Epithelial cell of proximal tubule (primary cell): ENCODE data around the gene OSBPL9. TPM values are rescaled to one million over a fixed set of nuclear protein-coding genes. Genes with fewer than 3 reads are reported as not detected.
"Not testable (repeated sequence)": the region's sequence is repeated elsewhere in the genome, so short reads cannot be mapped to it uniquely, and the experiment has no call there.

Source experiments
- DNase-seq: peaks from one replicate; pipeline ENCODE4 v3.0.0-alpha.2; 2011; ENCODE audit warnings: low read depth
- H3K4me3 ChIP-seq: 2 replicates; pipeline ENCODE4 v1.5.1; 2011; ENCODE audit warnings: low read depth, mild to moderate bottlenecking, low read length
- CTCF ChIP-seq: conservative IDR thresholded peaks from 2 replicates; pipeline ENCODE4 v1.5.1; 2012; ENCODE audit warnings: low read depth, mild to moderate bottlenecking, low read length
- total RNA-seq: library from RNA; depleted of rRNA; stranded (reverse); fragments of >200 nt; gene quantifications from 2 replicates; pipeline ENCODE4 v1.2.3, GENCODE V29; 2015

Gene OSBPL9
- total RNA-seq, 1 donor from 2014 or later, result 69.7 TPM

- TF ChIP-seq CTCF, result no peak
- DNase-seq, result peak; percentile 29
- no peak overlapping the region for H3K4me3 ChIP-seq
Observed at GRCh38 chr1:51818487-51818886, 201.6 kb downstream of the OSBPL9 start.

DNA sequence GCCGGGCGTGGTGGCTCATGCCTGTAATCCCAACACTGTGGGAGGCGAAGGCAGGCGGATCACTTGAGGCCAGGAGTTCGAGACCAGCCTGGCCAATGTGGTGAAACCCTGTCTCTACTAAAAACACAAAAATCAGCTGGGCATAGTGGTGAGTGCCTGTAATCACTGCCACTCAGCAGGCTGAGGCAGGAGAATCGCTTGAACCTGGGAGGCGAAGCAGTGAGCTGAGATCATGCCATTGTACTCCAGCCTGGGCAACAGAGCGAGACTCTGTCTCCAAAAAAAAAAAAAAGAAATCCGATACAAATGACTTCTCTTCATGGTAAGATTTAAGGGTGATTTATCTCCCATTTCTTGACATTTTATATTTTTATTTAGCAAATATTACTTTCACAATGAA is 202.1 kb downstream of the OSBPL9 start:
- not testable (repeated sequence) for H3K4me3 ChIP-seq, DNase-seq

DNA sequence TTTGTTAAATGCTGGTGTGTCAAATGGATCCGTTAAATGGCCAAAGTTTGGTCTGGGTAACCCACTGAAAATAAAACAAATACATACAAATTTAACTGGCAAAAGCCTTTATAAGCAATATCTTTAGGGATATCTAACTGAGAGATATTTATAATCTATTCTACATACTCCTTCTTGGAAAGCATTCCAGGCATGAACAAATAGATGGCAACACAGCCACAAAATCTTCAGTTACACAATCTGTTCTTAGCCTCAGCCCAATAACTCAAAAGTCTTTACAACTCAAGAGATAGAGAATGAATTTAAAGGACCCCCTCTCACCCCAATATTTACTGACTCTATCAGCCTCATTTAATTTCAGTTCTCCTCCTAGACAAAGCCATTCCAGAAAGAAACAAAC is 202.9 kb downstream of the OSBPL9 start:
- DNase-seq, result no peak
- no peak for TF ChIP-seq CTCF
- no peak overlapping the region for H3K4me3 ChIP-seq

GRCh38 chr1:51829058-51829457 is 212.2 kb downstream of the OSBPL9 start:
- DNase-seq, result no peak
- no peak overlapping the region for H3K4me3 ChIP-seq
- TF ChIP-seq CTCF, result no peak

- DNase-seq, result no peak
- TF ChIP-seq CTCF, result no peak
Observed at GRCh38 chr1:51833700-51834099, 216.8 kb downstream of the OSBPL9 start.

DNA sequence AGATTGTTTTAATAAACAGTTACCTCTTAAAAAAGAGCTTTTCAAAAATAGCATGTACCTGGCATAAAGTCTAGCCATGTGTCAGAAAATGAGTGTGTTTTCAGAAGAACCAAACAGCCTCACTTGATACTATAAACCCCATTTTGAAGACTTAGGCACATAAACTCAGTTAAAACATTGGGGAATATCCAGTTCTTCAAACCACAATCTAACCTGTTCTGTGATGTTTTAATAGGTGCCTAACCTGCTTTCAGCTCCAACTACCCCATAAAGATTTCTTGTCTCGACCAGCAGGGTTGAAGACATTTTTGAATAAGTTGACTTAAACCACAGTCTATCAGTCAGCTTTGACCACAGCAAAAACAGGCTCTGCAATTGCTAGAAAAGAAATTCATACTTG is 220.4 kb downstream of the OSBPL9 start:
- DNase-seq, result no peak
- no peak overlapping the region for H3K4me3 ChIP-seq
- no peak for TF ChIP-seq CTCF

More at GRCh38 chr1:51833700-51834099, 216.8 kb downstream of the OSBPL9 start:
- no peak overlapping the region for H3K4me3 ChIP-seq

Other genes with a start within 250 kb of the OSBPL9 start
- gene EPS15, start 97.8 kb upstream of the OSBPL9 start, total RNA-seq, result 19.8 and 20.6 TPM in 2 replicates